SH-SY5Y (cell line): Measurements from ENCODE around the gene NKRF.

Experiments used
- GATA2 ChIP-seq: IDR thresholded peaks from 2 replicates; pipeline ENCODE4 v1.6.1; 2011; ENCODE audit warnings: mild to moderate bottlenecking, low read depth, low read length
- GATA3 ChIP-seq: IDR thresholded peaks from 2 replicates; pipeline ENCODE4 v1.6.1; 2011; ENCODE audit warnings: low read depth, mild to moderate bottlenecking, low read length, moderate library complexity

DNA sequence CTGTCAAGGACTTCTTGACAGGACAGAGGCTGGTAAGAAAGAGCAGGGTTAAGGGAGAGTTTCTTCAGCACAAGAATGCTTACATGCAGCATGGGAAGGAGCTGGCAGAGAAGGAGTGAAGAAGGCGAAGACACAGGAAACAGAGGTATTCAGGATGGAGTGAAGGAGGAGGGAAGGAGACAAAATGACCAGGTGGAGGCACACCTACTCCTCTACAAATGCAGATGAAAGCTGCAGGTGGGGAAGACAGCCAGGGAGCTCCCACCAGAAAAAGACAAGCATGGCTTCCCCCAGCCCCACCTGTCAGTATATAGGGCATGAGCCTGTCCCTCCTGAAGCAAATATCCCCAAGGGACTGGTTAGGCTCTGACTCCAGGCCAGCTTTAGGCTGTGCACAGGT is 29.6 kb upstream of the NKRF start:
- TF ChIP-seq GATA3 (no peak), GATA2 (no peak)
